ENCODE data around the gene PLPP7.
"Not testable (repeated sequence)": the region's sequence is repeated elsewhere in the genome, so short reads cannot be mapped to it uniquely, and the experiment has no call there.

The PLPP7 gene

GRCh38 chr9:131289301-131290035, at the start of gene PLPP7:
Gene PLPP7, plus strand, starts transcription at chr9:131289723. Its CDS starts 275 bp downstream, at chr9:131289998.
- Histone ChIP-seq H3K36me3 (ENCODE audit: control insufficient read depth in 5 of 5, insufficient read depth in 5 of 5, low read length in 5 of 5) (peaks cover 0 to 7% (median 2%) of the 10 kb centered on the region in 5 donors), H3K4me3 (ENCODE audit: low read depth in 1 of 5, low read length in 5 of 5) (peak within 1 kb of the TSS in 4 of 5 donors; percentile 67 to 73 (median 71)), H3K9ac (ENCODE audit: low read length in 5 of 5) (peak within 1 kb of the TSS; percentile 63 to 92 (median 88)), H3K27ac (ENCODE audit: low read depth, low read length) (peak within 1 kb of the TSS; percentile 54), H3K9me3 (ENCODE audit: control insufficient read depth in 5 of 5, low read length in 5 of 5) (no peaks in the 10 kb centered on the region), H3K4me1 (ENCODE audit: control insufficient read depth in 5 of 5, insufficient read depth in 5 of 5, low read length in 5 of 5) (peaks cover 0 to 33% (median 23%) of the 10 kb centered on the region in 5 donors), H3K27me3 (ENCODE audit: control insufficient read depth in 5 of 5, insufficient read depth in 4 of 5, low read length in 5 of 5) (no peaks in the 10 kb centered on the region)

GRCh38 chr9:131240047-131240921, 49.2 kb upstream of the PLPP7 start:
- Histone ChIP-seq H3K9me3 (ENCODE audit: control insufficient read depth in 5 of 5, low read length in 5 of 5) (peaks cover 0 to 4% (median 0%) of the 10 kb centered on the region in 5 donors), H3K36me3 (ENCODE audit: control insufficient read depth in 5 of 5, insufficient read depth in 5 of 5, low read length in 5 of 5) (peaks cover 0 to 9% (median 3%) of the 10 kb centered on the region in 5 donors), H3K9ac (ENCODE audit: low read length in 5 of 5) (no peak overlapping the region), H3K27me3 (ENCODE audit: control insufficient read depth in 5 of 5, insufficient read depth in 4 of 5, low read length in 5 of 5) (peaks cover 0 to 11% (median 5%) of the 10 kb centered on the region in 5 donors), H3K4me3 (ENCODE audit: low read depth in 1 of 5, low read length in 5 of 5) (no peak overlapping the region), H3K27ac (ENCODE audit: low read depth, low read length) (no peak overlapping the region), H3K4me1 (ENCODE audit: control insufficient read depth in 5 of 5, insufficient read depth in 5 of 5, low read length in 5 of 5) (peaks cover 0 to 19% (median 18%) of the 10 kb centered on the region in 5 donors)

- not testable (repeated sequence) for H3K27ac ChIP-seq (ENCODE audit: low read depth, low read length); H3K4me1 ChIP-seq (ENCODE audit: control insufficient read depth in 5 of 5, insufficient read depth in 5 of 5, low read length in 5 of 5); H3K27me3 ChIP-seq (ENCODE audit: control insufficient read depth in 5 of 5, insufficient read depth in 4 of 5, low read length in 5 of 5); H3K36me3 ChIP-seq (ENCODE audit: control insufficient read depth in 5 of 5, insufficient read depth in 5 of 5, low read length in 5 of 5); H3K9me3 ChIP-seq (ENCODE audit: control insufficient read depth in 5 of 5, low read length in 5 of 5); H3K9ac ChIP-seq (ENCODE audit: low read length in 5 of 5); H3K4me3 ChIP-seq (ENCODE audit: low read depth in 1 of 5, low read length in 5 of 5)
These were observed 45.2 kb upstream of the PLPP7 start for GRCh38 chr9:131244331-131244730.

- Histone ChIP-seq H3K27ac (ENCODE audit: low read depth, low read length) (no peak overlapping the region), H3K9ac (ENCODE audit: low read length in 5 of 5) (no peak overlapping the region), H3K27me3 (ENCODE audit: control insufficient read depth in 5 of 5, insufficient read depth in 4 of 5, low read length in 5 of 5) (no peaks in the 10 kb centered on the region), H3K4me1 (ENCODE audit: control insufficient read depth in 5 of 5, insufficient read depth in 5 of 5, low read length in 5 of 5) (no peaks in the 10 kb centered on the region), H3K4me3 (ENCODE audit: low read depth in 1 of 5, low read length in 5 of 5) (no peak overlapping the region), H3K9me3 (ENCODE audit: control insufficient read depth in 5 of 5, low read length in 5 of 5) (peaks cover 0 to 4% (median 0%) of the 10 kb centered on the region in 5 donors), H3K36me3 (ENCODE audit: control insufficient read depth in 5 of 5, insufficient read depth in 5 of 5, low read length in 5 of 5) (no peaks in the 10 kb centered on the region)
These were observed 42.9 kb upstream of the PLPP7 start for GRCh38 chr9:131246618-131247017.

GRCh38 chr9:131252120-131252519, 37.4 kb upstream of the PLPP7 start:
- Histone ChIP-seq H3K4me3 (ENCODE audit: low read depth in 1 of 5, low read length in 5 of 5) (peak overlapping the region in 3 of 5 donors; percentile 36 to 53 (median 40)), H3K9ac (ENCODE audit: low read length in 5 of 5) (peak overlapping the region in 1 of 5 donors; percentile 64), H3K9me3 (ENCODE audit: control insufficient read depth in 5 of 5, low read length in 5 of 5) (no peaks in the 10 kb centered on the region), H3K4me1 (ENCODE audit: control insufficient read depth in 5 of 5, insufficient read depth in 5 of 5, low read length in 5 of 5) (peaks cover 4 to 28% (median 23%) of the 10 kb centered on the region in 5 donors), H3K27me3 (ENCODE audit: control insufficient read depth in 5 of 5, insufficient read depth in 4 of 5, low read length in 5 of 5) (no peaks in the 10 kb centered on the region), H3K27ac (ENCODE audit: low read depth, low read length) (no peak overlapping the region), H3K36me3 (ENCODE audit: control insufficient read depth in 5 of 5, insufficient read depth in 5 of 5, low read length in 5 of 5) (no peaks in the 10 kb centered on the region)

GRCh38 chr9:131253891-131254491, 35.5 kb upstream of the PLPP7 start:
- H3K4me3 ChIP-seq (ENCODE audit: low read depth in 1 of 5, low read length in 5 of 5), result peak overlapping the region in 1 of 5 donors; percentile 4
- H3K27me3 ChIP-seq (ENCODE audit: control insufficient read depth in 5 of 5, insufficient read depth in 4 of 5, low read length in 5 of 5), result no peaks in the 10 kb centered on the region
- H3K9me3 ChIP-seq (ENCODE audit: control insufficient read depth in 5 of 5, low read length in 5 of 5), result no peaks in the 10 kb centered on the region
- peaks cover 4 to 40% (median 34%) of the 10 kb centered on the region in 5 donors for H3K4me1 ChIP-seq (ENCODE audit: control insufficient read depth in 5 of 5, insufficient read depth in 5 of 5, low read length in 5 of 5)
- peaks cover 0 to 5% (median 0%) of the 10 kb centered on the region in 5 donors for H3K36me3 ChIP-seq (ENCODE audit: control insufficient read depth in 5 of 5, insufficient read depth in 5 of 5, low read length in 5 of 5)
- H3K27ac ChIP-seq (ENCODE audit: low read depth, low read length), result no peak overlapping the region
- H3K9ac ChIP-seq (ENCODE audit: low read length in 5 of 5), result no peak overlapping the region

GRCh38 chr9:131254626-131255025, 34.9 kb upstream of the PLPP7 start:
- H3K36me3 ChIP-seq (ENCODE audit: control insufficient read depth in 5 of 5, insufficient read depth in 5 of 5, low read length in 5 of 5), result peaks cover 0 to 12% (median 3%) of the 10 kb centered on the region in 5 donors
- H3K4me1 ChIP-seq (ENCODE audit: control insufficient read depth in 5 of 5, insufficient read depth in 5 of 5, low read length in 5 of 5), result peaks cover 4 to 40% (median 34%) of the 10 kb centered on the region in 5 donors
- H3K9me3 ChIP-seq (ENCODE audit: control insufficient read depth in 5 of 5, low read length in 5 of 5), result no peaks in the 10 kb centered on the region
- H3K27me3 ChIP-seq (ENCODE audit: control insufficient read depth in 5 of 5, insufficient read depth in 4 of 5, low read length in 5 of 5), result no peaks in the 10 kb centered on the region
- H3K9ac ChIP-seq (ENCODE audit: low read length in 5 of 5), result peak overlapping the region in 1 of 5 donors; percentile 4
- H3K4me3 ChIP-seq (ENCODE audit: low read depth in 1 of 5, low read length in 5 of 5), result no peak overlapping the region
- no peak overlapping the region for H3K27ac ChIP-seq (ENCODE audit: low read depth, low read length)

GRCh38 chr9:131255676-131256197, 33.8 kb upstream of the PLPP7 start:
- H3K9me3 ChIP-seq (ENCODE audit: control insufficient read depth in 5 of 5, low read length in 5 of 5), result no peaks in the 10 kb centered on the region
- H3K27ac ChIP-seq (ENCODE audit: low read depth, low read length), result peak overlapping the region; percentile 2
- H3K27me3 ChIP-seq (ENCODE audit: control insufficient read depth in 5 of 5, insufficient read depth in 4 of 5, low read length in 5 of 5), result no peaks in the 10 kb centered on the region
- H3K36me3 ChIP-seq (ENCODE audit: control insufficient read depth in 5 of 5, insufficient read depth in 5 of 5, low read length in 5 of 5), result peaks cover 0 to 22% (median 8%) of the 10 kb centered on the region in 5 donors
- peak overlapping the region in 4 of 5 donors; percentile 43 to 64 (median 50) for H3K4me3 ChIP-seq (ENCODE audit: low read depth in 1 of 5, low read length in 5 of 5)
- H3K9ac ChIP-seq (ENCODE audit: low read length in 5 of 5), result peak overlapping the region in 1 of 5 donors; percentile 58
- H3K4me1 ChIP-seq (ENCODE audit: control insufficient read depth in 5 of 5, insufficient read depth in 5 of 5, low read length in 5 of 5), result peaks cover 4 to 40% (median 34%) of the 10 kb centered on the region in 5 donors

GRCh38 chr9:131257266-131258025, 32.1 kb upstream of the PLPP7 start:
- no peak overlapping the region for H3K9ac ChIP-seq (ENCODE audit: low read length in 5 of 5)
- no peak overlapping the region for H3K4me3 ChIP-seq (ENCODE audit: low read depth in 1 of 5, low read length in 5 of 5)
- H3K27ac ChIP-seq (ENCODE audit: low read depth, low read length), result no peak overlapping the region
- peaks cover 0 to 28% (median 12%) of the 10 kb centered on the region in 5 donors for H3K36me3 ChIP-seq (ENCODE audit: control insufficient read depth in 5 of 5, insufficient read depth in 5 of 5, low read length in 5 of 5)
- peaks cover 4 to 40% (median 34%) of the 10 kb centered on the region in 5 donors for H3K4me1 ChIP-seq (ENCODE audit: control insufficient read depth in 5 of 5, insufficient read depth in 5 of 5, low read length in 5 of 5)
- no peaks in the 10 kb centered on the region for H3K27me3 ChIP-seq (ENCODE audit: control insufficient read depth in 5 of 5, insufficient read depth in 4 of 5, low read length in 5 of 5)
- H3K9me3 ChIP-seq (ENCODE audit: control insufficient read depth in 5 of 5, low read length in 5 of 5), result no peaks in the 10 kb centered on the region
